Mucosa of descending colon (tissue), 3 donors: ENCODE data around the gene SYNDIG1. TPM values are rescaled to one million over a fixed set of nuclear protein-coding genes. Genes with fewer than 3 reads are reported as not detected.
"Not testable (repeated sequence)": the region's sequence is repeated elsewhere in the genome, so short reads cannot be mapped to it uniquely, and the experiment has no call there.

Experiments
- ATAC-seq: fragments of 200-7000 bp; cut with Tn5 transposase; one replicate; pipeline ENCODE4 v1.9.1; 2020; ENCODE audit warnings: mild to moderate bottlenecking, moderate library complexity
- DNase-seq, 3 donors: peaks; one replicate each; pipeline ENCODE4 v3.0.0-alpha.2; 2020
- H3K36me3 ChIP-seq: fragments of 200-600 bp; one replicate; pipeline ENCODE4 v1.8.0; 2021; ENCODE audit warnings: low read depth, mild to moderate bottlenecking
- H3K4me1 ChIP-seq: fragments of 200-600 bp; one replicate; pipeline ENCODE4 v1.8.0; 2021; ENCODE audit warnings: low read depth, mild to moderate bottlenecking
- H3K4me3 ChIP-seq: fragments of 200-600 bp; one replicate; pipeline ENCODE4 v1.8.0; 2021; ENCODE audit warnings: mild to moderate bottlenecking
- H3K9me3 ChIP-seq: fragments of 200-600 bp; one replicate; pipeline ENCODE4 v1.8.0; 2021; ENCODE audit warnings: mild to moderate bottlenecking
- CTCF ChIP-seq: fragments of 200-600 bp; IDR thresholded peaks from one replicate; pipeline ENCODE4 v1.8.0; 2022; ENCODE audit warnings: antibody characterized with exemption, mild to moderate bottlenecking
- intact Hi-C, 2 donors: fragments of 100-400 bp; cut with DNase I in 1 of 2; cut with micrococcal nuclease in 1 of 2; formaldehyde crosslinking; loops; one replicate each; pipeline versions ENCODE4 v1.11.0 to v1.11.1; 2022; cut with DNase I, micrococcal nuclease
- total RNA-seq, 3 donors: library from RNA; stranded (reverse); fragmentation: NEBNext Ultra II Directional in 2 of 3; extraction: Animal tissue kit (Norgen Biotek cat#: 25700) in 2 of 3; gene quantifications; one replicate each; pipeline versions ENCODE4 v1.2.1 to v1.2.4, GENCODE V29; 2021 to 2023
- donor health status: DM: no; HTN: no; CAD: no; lungs with moderate emphysema.
- donor health status: DM: no; HTN: no; CAD: no.
- donor health status: DM: no; HTN: yes; CAD: no.

Gene SYNDIG1
- total RNA-seq, 3 donors from 2014 or later: 0.12 to 0.46 (median 0.35) TPM

GRCh38 chr20:24620937-24621519, 151.6 kb downstream of the SYNDIG1 start:
- H3K4me3 ChIP-seq: no peak overlapping the region
- intact Hi-C loops: no loop called here
- no peaks in the 10 kb centered on the region for H3K9me3 ChIP-seq
- ATAC-seq: no peak
- TF ChIP-seq CTCF: no peak
- no peaks in the 10 kb centered on the region for H3K36me3 ChIP-seq
- no peak for DNase-seq
- H3K4me1 ChIP-seq: no peaks in the 10 kb centered on the region

- H3K36me3 ChIP-seq: no peaks in the 10 kb centered on the region
- intact Hi-C loops: no loop called here
- ATAC-seq: no peak
- no peaks in the 10 kb centered on the region for H3K9me3 ChIP-seq
- H3K4me1 ChIP-seq: no peaks in the 10 kb centered on the region
- DNase-seq: no peak
- no peak overlapping the region for H3K4me3 ChIP-seq
- TF ChIP-seq CTCF: no peak
These were observed 153.4 kb downstream of the SYNDIG1 start for GRCh38 chr20:24622856-24623255.

- DNase-seq, H3K36me3 ChIP-seq, ATAC-seq, H3K9me3 ChIP-seq, intact Hi-C loops, H3K4me1 ChIP-seq, H3K4me3 ChIP-seq: not testable (repeated sequence)
These were observed 156.7 kb downstream of the SYNDIG1 start for GRCh38 chr20:24626141-24626540.

- Histone ChIP-seq H3K9me3 (no peaks in the 10 kb centered on the region), H3K36me3 (no peaks in the 10 kb centered on the region), H3K4me3 (no peak overlapping the region), H3K4me1 (no peaks in the 10 kb centered on the region)
- intact Hi-C loops: no loop called here
- TF ChIP-seq CTCF: no peak
- DNase-seq: no peak
- no peak for ATAC-seq
These were observed 157.9 kb downstream of the SYNDIG1 start for GRCh38 chr20:24627291-24627690.

GRCh38 chr20:24627926-24628325, 158.5 kb downstream of the SYNDIG1 start:
- no peaks in the 10 kb centered on the region for H3K9me3 ChIP-seq
- intact Hi-C loops: no loop called here
- TF ChIP-seq CTCF: no peak
- ATAC-seq (no peak), DNase-seq (no peak)
- no peak overlapping the region for H3K4me3 ChIP-seq
- no peaks in the 10 kb centered on the region for H3K36me3 ChIP-seq
- no peaks in the 10 kb centered on the region for H3K4me1 ChIP-seq

- Histone ChIP-seq H3K36me3 (no peaks in the 10 kb centered on the region), H3K4me1 (no peaks in the 10 kb centered on the region), H3K9me3 (no peaks in the 10 kb centered on the region), H3K4me3 (no peak overlapping the region)
- no peak for ATAC-seq
- intact Hi-C loops: no loop called here
- TF ChIP-seq CTCF: no peak
- DNase-seq: no peak
These were observed 159.6 kb downstream of the SYNDIG1 start for GRCh38 chr20:24628985-24629384.
